Loucy (cell line): Measurements from ENCODE around the gene MYO10.

ENCODE experiments used
- EZH2phosphoT487 ChIP-seq: fragments of 200-600 bp; IDR thresholded peaks from 2 replicates; pipeline ENCODE4 v1.6.1; 2018; ENCODE audit warnings: antibody characterized with exemption, mild to moderate bottlenecking, moderate library complexity, borderline replicate concordance
- TF ChIP-seq, protein P1 (sequence below): fragments of 200-600 bp; sonication (generic); conservative IDR thresholded peaks from 2 replicates; pipeline ENCODE4 v1.5.1; 2014; ENCODE audit warnings: mild to moderate bottlenecking, antibody characterized with exemption, low read length

DNA sequence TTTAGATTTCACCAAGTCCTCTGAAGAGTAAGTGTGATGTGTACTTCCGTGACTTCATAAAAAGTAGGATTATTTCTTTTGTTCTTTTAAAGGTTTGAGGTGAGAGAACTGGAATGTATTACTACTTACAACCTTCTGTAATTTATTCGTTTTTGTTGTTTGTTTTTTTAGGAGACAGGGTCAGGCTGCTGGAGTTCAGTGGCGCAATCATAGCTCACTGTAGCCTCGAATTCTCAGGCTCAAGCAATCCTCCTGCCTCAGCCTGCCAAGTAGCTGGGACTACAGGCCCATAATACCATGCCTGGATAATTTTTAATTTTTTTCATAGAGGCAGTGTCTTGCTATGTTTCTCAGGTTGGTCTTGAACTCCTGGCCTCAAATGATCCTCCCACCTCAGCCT, 251.0 kb downstream of the MYO10 start:
- TF ChIP-seq, protein P1, sequence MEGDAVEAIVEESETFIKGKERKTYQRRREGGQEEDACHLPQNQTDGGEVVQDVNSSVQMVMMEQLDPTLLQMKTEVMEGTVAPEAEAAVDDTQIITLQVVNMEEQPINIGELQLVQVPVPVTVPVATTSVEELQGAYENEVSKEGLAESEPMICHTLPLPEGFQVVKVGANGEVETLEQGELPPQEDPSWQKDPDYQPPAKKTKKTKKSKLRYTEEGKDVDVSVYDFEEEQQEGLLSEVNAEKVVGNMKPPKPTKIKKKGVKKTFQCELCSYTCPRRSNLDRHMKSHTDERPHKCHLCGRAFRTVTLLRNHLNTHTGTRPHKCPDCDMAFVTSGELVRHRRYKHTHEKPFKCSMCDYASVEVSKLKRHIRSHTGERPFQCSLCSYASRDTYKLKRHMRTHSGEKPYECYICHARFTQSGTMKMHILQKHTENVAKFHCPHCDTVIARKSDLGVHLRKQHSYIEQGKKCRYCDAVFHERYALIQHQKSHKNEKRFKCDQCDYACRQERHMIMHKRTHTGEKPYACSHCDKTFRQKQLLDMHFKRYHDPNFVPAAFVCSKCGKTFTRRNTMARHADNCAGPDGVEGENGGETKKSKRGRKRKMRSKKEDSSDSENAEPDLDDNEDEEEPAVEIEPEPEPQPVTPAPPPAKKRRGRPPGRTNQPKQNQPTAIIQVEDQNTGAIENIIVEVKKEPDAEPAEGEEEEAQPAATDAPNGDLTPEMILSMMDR: no peak
- TF ChIP-seq EZH2phosphoT487: no peak
